Measurements from ENCODE around the gene TCF19. TPM values are rescaled to one million over a fixed set of nuclear protein-coding genes. Genes with fewer than 3 reads are reported as not detected.

Gene TCF19
- total and polyA plus RNA-seq, 2 donors (not counting 1 experiment from before 2014, with no cell fraction given): 10.0 to 10.4 TPM

GRCh38 chr6:31130751-31131150 lies 27.6 kb upstream of the TCF19 start:
- H4K20me1 ChIP-seq (ENCODE audit: control insufficient read depth, insufficient read depth, low read length, poor library complexity, severe bottlenecking): no peaks in the 10 kb centered on the region
- H3K4me2 ChIP-seq (replicated peaks; ENCODE audit: low read depth, low read length, poor library complexity, severe bottlenecking): no peak overlapping the region
- Mint-ChIP-seq H3K9me3 (ENCODE audit: insufficient read depth) (no peaks in the 10 kb centered on the region), H3K27me3 (peaks cover 19% of the 10 kb centered on the region), H3K4me1 (peaks cover 4% of the 10 kb centered on the region), H3K27ac (no peak overlapping the region), H3K4me3 (no peak overlapping the region)
- H2AFZ ChIP-seq (ENCODE audit: insufficient read depth, low read depth, low read length, poor library complexity, severe bottlenecking): no peak overlapping the region
- H3K9me3 ChIP-seq (ENCODE audit: control extremely low read depth in 1 of 3, control insufficient read depth in 2 of 3, insufficient read depth in 1 of 3, low read length in 2 of 3): no peaks in the 10 kb centered on the region
- H3K9ac ChIP-seq (ENCODE audit: low read length): no peak overlapping the region
- ChIA-PET POLR2A (no interaction called here), CTCF (interaction anchor here (0.7 to 10.4 kb wide), 8 partner anchors 9 to 250 kb away, joined by 3 to 133 read pairs (median 5); no protein-coding TSS in a partner anchor)
- DNase-seq (no peak), ATAC-seq (ENCODE audit: low read depth) (no peak)
- no peak overlapping the region for H3K27ac ChIP-seq (ENCODE audit: low read length in 2 of 2)
- TF ChIP-seq CTCF (IDR thresholded peaks at IDR 0.05) (no peak), EZH2 (IDR thresholded peaks at IDR 0.05; ENCODE audit: borderline replicate concordance, insufficient read depth, low read depth, low read length, poor library complexity, severe bottlenecking) (no peak)
- H3K4me3 ChIP-seq (ENCODE audit: control extremely low read depth in 1 of 5, extremely low read depth in 1 of 5, insufficient read depth in 1 of 5, low read depth in 2 of 5, low read length in 4 of 5): no peak overlapping the region
- peaks cover 0 to 3% of the 10 kb centered on the region in 2 donors for H3K4me1 ChIP-seq (ENCODE audit: control insufficient read depth in 2 of 2, insufficient read depth in 2 of 2, low read length in 2 of 2)
- H3K79me2 ChIP-seq (ENCODE audit: control insufficient read depth, insufficient read depth, low read length): no peaks in the 10 kb centered on the region
- intact Hi-C loops (cut with micrococcal nuclease): no loop called here
- peaks cover 0 to 7% (median 0%) of the 10 kb centered on the region in 4 experiments for H3K27me3 ChIP-seq (replicated peaks in 1 of 4; ENCODE audit: control extremely low read depth in 1 of 4, control insufficient read depth in 3 of 4, insufficient read depth in 4 of 4, low read length in 3 of 4)
- H3K36me3 ChIP-seq (replicated peaks in 1 of 2; ENCODE audit: control extremely low read depth in 1 of 2, control insufficient read depth in 1 of 2, extremely low read depth in 1 of 2, insufficient read depth in 2 of 2, low read length in 1 of 2): no peaks in the 10 kb centered on the region
- WGBS (ENCODE audit: insufficient coverage): 100% methylated on average over 2 of the region's 3 CpGs

- ChIA-PET CTCF (interaction anchor here (0.7 to 10.4 kb wide), 5 partner anchors 11 to 255 kb away, joined by 3 to 133 read pairs (median 6); no protein-coding TSS in a partner anchor), POLR2A (interaction anchor here (0.6 kb wide), 2 partner anchors 52 to 216 kb away, joined by 3 to 6 read pairs; no protein-coding TSS in a partner anchor)
- Mint-ChIP-seq H3K27ac (no peak overlapping the region), H3K4me3 (no peak overlapping the region), H3K4me1 (peaks cover 4% of the 10 kb centered on the region), H3K9me3 (ENCODE audit: insufficient read depth) (no peaks in the 10 kb centered on the region), H3K27me3 (peaks cover 19% of the 10 kb centered on the region)
- H3K36me3 ChIP-seq (replicated peaks in 1 of 2; ENCODE audit: control extremely low read depth in 1 of 2, control insufficient read depth in 1 of 2, extremely low read depth in 1 of 2, insufficient read depth in 2 of 2, low read length in 1 of 2): no peaks in the 10 kb centered on the region
- ATAC-seq (ENCODE audit: low read depth): no peak
- peaks cover 0 to 3% of the 10 kb centered on the region in 2 donors for H3K4me1 ChIP-seq (ENCODE audit: control insufficient read depth in 2 of 2, insufficient read depth in 2 of 2, low read length in 2 of 2)
- H3K27me3 ChIP-seq (replicated peaks in 1 of 4; ENCODE audit: control extremely low read depth in 1 of 4, control insufficient read depth in 3 of 4, insufficient read depth in 4 of 4, low read length in 3 of 4): peaks cover 0 to 7% (median 0%) of the 10 kb centered on the region in 4 experiments
- 94% methylated on average over 2 of the region's 3 CpGs for WGBS (ENCODE audit: insufficient coverage)
- intact Hi-C loops (cut with micrococcal nuclease): no loop called here
- no peak overlapping the region for H3K4me2 ChIP-seq (replicated peaks; ENCODE audit: low read depth, low read length, poor library complexity, severe bottlenecking)
- TF ChIP-seq CTCF (IDR thresholded peaks at IDR 0.05) (no peak), EZH2 (IDR thresholded peaks at IDR 0.05; ENCODE audit: borderline replicate concordance, insufficient read depth, low read depth, low read length, poor library complexity, severe bottlenecking) (no peak)
- H3K4me3 ChIP-seq (ENCODE audit: control extremely low read depth in 1 of 5, extremely low read depth in 1 of 5, insufficient read depth in 1 of 5, low read depth in 2 of 5, low read length in 4 of 5): no peak overlapping the region
- no peaks in the 10 kb centered on the region for H3K79me2 ChIP-seq (ENCODE audit: control insufficient read depth, insufficient read depth, low read length)
- DNase-seq: no peak
- no peak overlapping the region for H2AFZ ChIP-seq (ENCODE audit: insufficient read depth, low read depth, low read length, poor library complexity, severe bottlenecking)
- no peak overlapping the region for H3K27ac ChIP-seq (ENCODE audit: low read length in 2 of 2)
- no peaks in the 10 kb centered on the region for H4K20me1 ChIP-seq (ENCODE audit: control insufficient read depth, insufficient read depth, low read length, poor library complexity, severe bottlenecking)
- H3K9ac ChIP-seq (ENCODE audit: low read length): no peak overlapping the region
- no peaks in the 10 kb centered on the region for H3K9me3 ChIP-seq (ENCODE audit: control extremely low read depth in 1 of 3, control insufficient read depth in 2 of 3, insufficient read depth in 1 of 3, low read length in 2 of 3)
These were observed 26.8 kb upstream of the TCF19 start for GRCh38 chr6:31131595-31131994.
